HepG2 (cell line): ENCODE measurements around the gene DBN1. TPM values are rescaled to one million over a fixed set of nuclear protein-coding genes. Genes with fewer than 3 reads are reported as not detected.

ENCODE experiments used
- ATM ChIP-seq: fragments of 450-650 bp; IDR thresholded peaks from 2 replicates; pipeline ENCODE4 v1.7.1; 2017; ENCODE audit warnings: mild to moderate bottlenecking, borderline replicate concordance
- BCL6 ChIP-seq: IDR thresholded peaks from 2 replicates; pipeline ENCODE4 v1.6.1; 2016; ENCODE audit warnings: missing genetic modification reagents, missing compliant biosample characterization
- HNRNPLL ChIP-seq: fragments of 200-400 bp; formaldehyde crosslinking; IDR thresholded peaks from 2 replicates; pipeline ENCODE4 v1.6.1; 2017; ENCODE audit warnings: mild to moderate bottlenecking, low read depth, low read length; ENCODE audit not compliant: poor library complexity, severe bottlenecking
- KDM6A ChIP-seq: IDR thresholded peaks from 2 replicates; pipeline ENCODE4 v1.6.1; 2016; ENCODE audit warnings: low read depth
- KIAA2018 ChIP-seq: sonication (generic); formaldehyde crosslinking; IDR thresholded peaks from 2 replicates; pipeline ENCODE4 v1.5.0; 2020; ENCODE audit warnings: mild to moderate bottlenecking, missing genetic modification reagents, borderline replicate concordance
- NCOA2 ChIP-seq: sonication (generic); formaldehyde crosslinking; IDR thresholded peaks from 2 replicates; pipeline ENCODE4 v1.8.0; 2022; ENCODE audit warnings: inconsistent platforms
- NFKBIZ ChIP-seq: IDR thresholded peaks from 2 replicates; pipeline ENCODE4 v1.6.1; 2018; ENCODE audit warnings: missing genetic modification reagents, missing compliant biosample characterization
- NR2F1 ChIP-seq, 2 experiments: fragments of 450-650 bp in 1 of 2; formaldehyde crosslinking in 1 of 2; IDR thresholded peaks; 2 replicates each; pipeline versions ENCODE4 v1.5.0 to v1.6.1; 2016 to 2020; ENCODE audit warnings: mild to moderate bottlenecking in 1 of 2, missing compliant biosample characterization in 1 of 2, missing genetic modification reagents in 1 of 2, moderate library complexity in 1 of 2
- NR2F6 ChIP-seq, 2 experiments: IDR thresholded peaks; 2 replicates each; pipeline ENCODE4 v1.6.1; 2016; ENCODE audit warnings: antibody characterized with exemption in 1 of 2, mild to moderate bottlenecking in 1 of 2
- RARA ChIP-seq: IDR thresholded peaks from 2 replicates; pipeline ENCODE4 v1.6.1; 2016; ENCODE audit warnings: missing genetic modification reagents, missing compliant biosample characterization
- SAFB2 ChIP-seq: sonication (generic); formaldehyde crosslinking; IDR thresholded peaks from 2 replicates; pipeline ENCODE4 v1.5.1; 2020; ENCODE audit warnings: missing genetic modification reagents, low read depth, mild to moderate bottlenecking, borderline replicate concordance
- SALL1 ChIP-seq: sonication (generic); formaldehyde crosslinking; IDR thresholded peaks from 2 replicates; pipeline ENCODE4 v1.8.0; 2022; ENCODE audit warnings: mild to moderate bottlenecking, missing genetic modification reagents
- SMAD1 ChIP-seq: sonication (generic); formaldehyde crosslinking; IDR thresholded peaks from 2 replicates; pipeline ENCODE4 v1.4.0; 2020; ENCODE audit warnings: missing genetic modification reagents, low read depth, mild to moderate bottlenecking, borderline replicate concordance
- SNRNP70 ChIP-seq: fragments of 200-400 bp; formaldehyde crosslinking; IDR thresholded peaks from 2 replicates; pipeline ENCODE4 v1.6.1; 2017; ENCODE audit warnings: mild to moderate bottlenecking, low read depth, low read length, moderate library complexity
- STAT5B ChIP-seq: sonication (generic); formaldehyde crosslinking; IDR thresholded peaks from 2 replicates; pipeline ENCODE4 v1.4.0; 2020; ENCODE audit warnings: missing genetic modification reagents
- TCF7 ChIP-seq: sonication (generic); IDR thresholded peaks from 2 replicates; pipeline ENCODE4 v1.6.1; 2016; ENCODE audit warnings: antibody characterized with exemption, low read depth
- ZBTB42 ChIP-seq: sonication (generic); formaldehyde crosslinking; IDR thresholded peaks from 2 replicates; pipeline ENCODE4 v1.5.0; 2020; ENCODE audit warnings: mild to moderate bottlenecking, missing genetic modification reagents
- ZFP90 ChIP-seq: sonication (generic); formaldehyde crosslinking; IDR thresholded peaks from 2 replicates; pipeline ENCODE4 v1.8.0; 2022; ENCODE audit warnings: missing genetic modification reagents, mild to moderate bottlenecking, inconsistent platforms, borderline replicate concordance
- ZNF597 ChIP-seq: sonication (generic); formaldehyde crosslinking; IDR thresholded peaks from 2 replicates; pipeline ENCODE4 v1.5.0; 2020; ENCODE audit warnings: missing genetic modification reagents
- ZNF614 ChIP-seq: IDR thresholded peaks from 2 replicates; pipeline ENCODE4 v1.6.1; 2018; ENCODE audit warnings: missing biosample characterization, missing genetic modification reagents, inconsistent platforms, borderline replicate concordance
- ZNF674 ChIP-seq: sonication (generic); formaldehyde crosslinking; IDR thresholded peaks from 2 replicates; pipeline ENCODE4 v1.5.0; 2020; ENCODE audit warnings: low read depth, mild to moderate bottlenecking, missing genetic modification reagents
- polyA plus RNA-seq, 8 experiments: library from polyadenylated mRNA; depleted of rRNA in 3 of 8; stranded (reverse) in 7 of 8; unstranded in 1 of 8; fragments of >200 nt; fragmentation: Illumina TruSeq in 4 of 8; extraction: Trizol in 4 of 8; gene quantifications; 2 replicates each; pipeline versions ENCODE4 v1.2.1 to v1.2.3, GENCODE V29; 2011 to 2016; ENCODE audit warnings: low read depth in 4 of 8, missing spikeins in 1 of 8, mixed read lengths in 1 of 8; ENCODE audit not compliant: insufficient read depth in 1 of 8
- total RNA-seq, 5 experiments: library from RNA; depleted of rRNA; stranded (reverse); fragments of >200 nt; fragmentation: Illumina TruSeq; extraction: Trizol; gene quantifications; 2 replicates each; pipeline ENCODE4 v1.2.3, GENCODE V29; 2016; ENCODE audit warnings: low read depth in 1 of 5

The DBN1 gene
- total and polyA plus RNA-seq, 2 of the 13 experiments (the other 11 are each of a cell fraction or from before 2014, with no cell fraction given): 27.0 to 37.3 TPM

GRCh38 chr5:177409043-177409801 is 64.2 kb downstream of the DBN1 start, which contains the start of gene F12 (continued):
- TF ChIP-seq TCF7: no peak
- no peak for TF ChIP-seq SAFB2
- TF ChIP-seq ZNF597 (CRISPR knock-in tag): no peak
- TF ChIP-seq NCOA2 (CRISPR knock-in tag): no peak
- TF ChIP-seq SALL1 (CRISPR knock-in tag): peak; percentile 87
- peak in 1 of 2 experiments; percentile 60; a peak in 1 of 4 replicates for TF ChIP-seq NR2F1 (CRISPR knock-in tag; IDR thresholded peaks at IDR 0.05)
- TF ChIP-seq ATM: no peak
- TF ChIP-seq STAT5B (CRISPR knock-in tag): no peak
- TF ChIP-seq RARA (CRISPR knock-in tag): peak; percentile 25; the same call in 1 of the 2 replicates
- TF ChIP-seq KDM6A (CRISPR knock-in tag): peak; percentile 61; the same call in 1 of the 2 replicates
- TF ChIP-seq ZNF614 (CRISPR knock-in tag): no peak
- TF ChIP-seq NR2F6 (IDR thresholded peaks at IDR 0.05): peak; percentile 45; the same call in 1 of the 2 replicates
- TF ChIP-seq NR2F6 (CRISPR knock-in tag; IDR thresholded peaks at IDR 0.05): peak; percentile 30; the same call in 1 of the 2 replicates
- TF ChIP-seq ZBTB42: no peak
- no peak for TF ChIP-seq BCL6 (CRISPR knock-in tag)
- TF ChIP-seq HNRNPLL: no peak
- TF ChIP-seq SMAD1 (CRISPR knock-in tag): no peak
- no peak for TF ChIP-seq NFKBIZ (CRISPR knock-in tag)
- TF ChIP-seq KIAA2018 (CRISPR knock-in tag): no peak
- no peak for TF ChIP-seq ZFP90 (CRISPR knock-in tag)
- TF ChIP-seq SNRNP70: no peak
- TF ChIP-seq ZNF674 (CRISPR knock-in tag): no peak
